RPMI8226 (cell line): ENCODE results near the gene METRNL.
"Not testable (repeated sequence)": the region's sequence is repeated elsewhere in the genome, so short reads cannot be mapped to it uniquely, and the experiment has no call there.

ENCODE experiments used
- DNase-seq: peaks from one replicate; pipeline ENCODE4 v3.0.0-alpha.2; 2015

METRNL gene

DNA sequence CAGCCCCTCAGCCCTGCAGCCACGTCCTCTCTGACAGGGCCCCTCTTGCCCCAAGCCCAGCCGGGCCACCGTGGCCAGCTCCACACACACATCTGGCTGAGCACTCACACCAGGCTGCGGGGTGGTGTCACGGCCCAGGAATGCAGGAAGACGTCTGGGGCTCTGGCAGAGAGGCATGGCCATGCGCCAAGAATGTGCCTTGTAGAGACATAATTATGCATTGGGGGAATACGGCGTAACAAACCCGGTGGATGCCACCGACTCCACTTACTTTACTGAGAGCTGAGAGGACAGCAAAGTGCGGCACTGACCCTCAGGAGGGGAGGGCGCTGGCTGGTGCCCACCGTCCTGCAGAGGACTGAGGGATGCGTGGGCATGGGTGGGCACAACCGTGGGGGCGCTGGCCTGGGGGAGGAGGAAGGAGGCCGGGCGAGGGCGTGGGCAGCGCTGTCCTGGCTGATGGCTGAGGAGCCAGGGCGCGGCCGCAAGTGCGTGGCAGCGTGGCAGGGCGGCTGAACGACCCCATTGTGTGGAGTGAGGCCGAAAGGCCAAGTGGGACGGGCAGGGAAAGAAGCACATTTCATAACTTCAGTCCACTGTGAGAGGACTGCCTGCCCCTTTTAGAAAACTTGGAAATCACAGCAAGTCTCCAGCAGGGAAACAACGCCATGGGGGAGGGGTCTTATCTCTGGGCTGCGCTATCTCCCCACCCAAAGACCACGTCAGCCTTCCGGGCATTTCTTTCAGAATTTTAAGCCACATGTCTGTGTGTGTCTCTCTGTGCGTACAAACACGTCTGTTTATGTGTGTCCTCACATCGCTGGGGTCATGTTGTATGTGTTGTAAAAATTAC is 30.6 kb downstream of the METRNL start:
- peak; percentile 89 for DNase-seq

DNA sequence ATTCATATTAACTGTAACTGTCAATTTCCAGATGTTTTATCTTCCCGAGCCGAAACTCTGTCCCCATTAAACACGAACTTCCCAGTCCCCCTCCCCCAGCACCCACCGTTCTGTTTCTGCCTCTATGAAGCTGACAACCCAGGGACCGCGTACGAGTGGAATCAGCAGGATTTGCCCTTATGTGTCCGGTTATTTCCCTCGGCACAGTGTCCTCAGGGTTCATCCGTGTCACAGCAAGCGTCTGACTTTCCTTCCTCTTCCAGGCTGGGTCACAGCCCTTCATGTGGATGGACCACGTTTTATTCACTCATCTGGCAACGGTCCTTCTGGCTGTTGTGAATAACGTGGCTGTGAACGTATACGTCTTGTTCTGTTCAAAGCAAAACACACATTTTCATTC is 31.3 kb downstream of the METRNL start:
- DNase-seq = no peak

DNA sequence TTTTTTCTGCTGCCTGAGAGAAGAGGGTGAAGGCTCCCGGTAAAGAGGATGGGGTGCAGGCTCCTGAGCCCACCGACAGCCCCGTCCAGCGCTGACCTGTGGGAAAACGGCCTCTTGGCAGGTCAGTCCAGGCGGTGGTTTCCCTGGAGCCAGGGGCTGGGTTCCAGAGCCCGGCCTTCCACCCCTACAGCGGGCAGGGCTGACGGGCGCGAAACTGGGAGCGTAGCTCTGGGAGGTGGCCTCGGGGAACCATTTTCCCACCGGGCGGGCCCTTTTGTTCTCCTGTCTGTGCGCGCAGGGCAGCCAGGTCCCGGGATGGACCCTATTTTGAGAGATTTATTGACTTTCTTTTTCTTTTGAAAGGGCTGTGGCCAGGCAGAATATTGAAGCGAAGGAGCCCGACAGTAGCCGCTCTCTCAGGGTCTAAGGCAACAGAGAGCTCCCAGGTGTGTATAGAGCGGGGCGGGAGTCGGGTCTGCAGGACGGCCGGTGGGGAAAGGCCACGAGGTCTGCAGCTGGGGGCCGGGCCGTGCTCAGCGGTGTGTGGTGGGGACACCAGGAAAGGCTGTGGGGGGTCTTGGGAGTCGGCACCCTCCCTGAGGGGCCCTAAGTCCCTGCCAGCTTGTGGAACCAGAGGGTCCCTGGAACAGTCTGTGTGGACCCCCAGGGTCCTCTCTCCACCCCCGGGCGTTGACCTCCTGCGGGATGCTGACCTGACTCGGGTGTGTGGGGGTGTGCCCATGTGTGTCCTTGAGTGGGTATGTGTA is 32.3 kb downstream of the METRNL start:
- no peak for DNase-seq

DNA sequence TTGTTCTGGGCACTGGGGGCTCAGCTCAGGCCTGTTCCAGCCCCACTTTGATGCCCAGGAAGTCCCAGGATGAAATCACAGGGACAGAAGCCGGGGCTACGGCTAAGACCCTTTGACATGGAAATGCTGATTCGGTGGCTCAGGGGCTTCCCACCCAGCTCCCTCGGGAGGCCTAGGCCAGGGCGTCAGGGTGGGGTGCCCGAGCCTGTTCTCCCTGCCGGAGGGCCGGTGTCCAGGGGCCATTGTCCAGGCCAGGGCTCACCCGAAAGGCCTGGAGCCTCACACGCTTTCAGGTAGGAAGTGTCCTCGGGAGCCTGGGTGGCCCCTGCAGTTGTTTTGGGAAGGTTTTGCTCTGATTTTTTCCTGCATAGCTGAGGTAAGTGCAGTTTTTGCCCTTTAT is 34.0 kb downstream of the METRNL start:
- DNase-seq = no peak

DNA sequence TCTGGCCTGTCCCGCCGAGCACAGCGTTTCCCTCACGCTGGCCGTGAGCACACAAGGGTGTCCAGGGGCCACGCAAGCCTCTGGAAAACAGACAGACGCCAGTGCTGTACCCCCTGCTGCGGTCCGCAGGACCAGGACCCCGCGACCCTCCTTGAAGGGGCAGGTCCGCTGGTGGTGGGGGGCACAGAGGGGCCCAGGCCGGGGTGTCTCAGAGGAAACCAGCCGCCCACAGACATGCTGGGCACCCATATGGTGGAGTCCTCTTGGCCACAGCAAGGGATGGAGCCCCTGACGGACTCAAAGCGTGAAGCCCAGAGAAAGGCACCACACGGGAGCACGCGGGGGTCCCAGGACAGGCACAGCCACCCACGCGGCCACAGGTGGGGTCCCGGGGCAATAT is 34.4 kb downstream of the METRNL start:
- no peak for DNase-seq

DNA sequence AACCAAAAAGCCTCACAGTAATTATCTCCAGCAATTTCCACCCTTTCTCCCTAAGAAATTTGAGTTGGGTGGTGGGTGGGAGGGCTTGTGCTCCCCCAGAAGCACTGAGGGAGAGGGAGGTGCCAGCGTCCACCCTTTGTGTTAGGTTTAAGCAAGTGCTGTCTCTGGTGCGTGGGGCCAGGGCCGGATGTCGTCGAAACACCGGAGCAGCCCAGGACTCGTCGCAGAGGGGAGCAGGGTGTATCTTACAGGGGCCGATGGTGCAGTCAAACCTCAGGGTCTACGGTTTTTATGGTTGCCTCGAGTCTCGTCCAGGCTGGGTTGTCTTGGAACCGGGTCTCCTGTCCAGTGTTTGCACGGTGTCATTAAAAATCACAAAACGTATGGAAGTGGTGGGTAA is 35.3 kb downstream of the METRNL start:
- DNase-seq = no peak

DNA sequence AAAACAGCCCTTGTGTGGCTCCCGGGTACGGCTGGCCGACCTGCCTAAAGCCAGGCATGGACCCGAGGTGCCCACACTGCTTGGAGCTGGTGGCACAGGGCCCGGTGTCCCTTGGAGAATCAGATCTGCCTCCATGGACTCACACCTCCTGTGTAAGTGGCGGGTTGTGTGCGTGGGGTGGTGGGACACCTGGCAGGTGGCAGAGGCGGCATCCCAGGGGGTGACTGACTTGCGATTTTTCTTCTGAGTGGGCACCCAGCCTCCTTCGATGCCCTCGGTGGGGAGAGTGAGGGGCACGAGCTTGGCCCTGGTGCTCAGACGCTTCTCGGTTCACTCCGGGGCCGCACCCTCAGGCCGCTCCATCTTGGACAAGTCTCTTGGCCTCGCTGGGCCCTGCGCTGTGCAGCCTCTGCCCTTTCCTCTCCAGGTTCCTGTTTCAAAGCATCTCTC is 35.8 kb downstream of the METRNL start:
- no peak for DNase-seq

DNA sequence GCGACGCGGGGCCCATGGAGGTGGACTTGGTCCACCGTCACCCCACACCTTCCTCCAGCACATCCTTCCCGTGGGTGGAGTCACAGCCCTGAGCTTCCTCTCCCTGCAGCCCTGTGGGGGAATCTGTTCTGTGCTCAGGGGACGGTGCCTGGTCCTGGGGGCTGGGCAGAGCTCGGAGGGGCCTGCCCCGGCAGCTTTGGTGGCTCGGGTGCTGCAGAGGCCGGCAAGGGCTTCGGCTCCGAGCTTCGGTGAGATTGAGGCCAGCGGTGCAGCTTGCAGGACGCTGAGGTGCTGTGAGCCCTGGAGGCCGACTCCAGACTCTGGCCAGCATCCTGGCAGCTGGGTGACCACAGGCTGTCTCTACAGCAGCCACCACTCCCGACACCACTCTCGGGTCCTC is 36.4 kb downstream of the METRNL start:
- DNase-seq = no peak

DNA sequence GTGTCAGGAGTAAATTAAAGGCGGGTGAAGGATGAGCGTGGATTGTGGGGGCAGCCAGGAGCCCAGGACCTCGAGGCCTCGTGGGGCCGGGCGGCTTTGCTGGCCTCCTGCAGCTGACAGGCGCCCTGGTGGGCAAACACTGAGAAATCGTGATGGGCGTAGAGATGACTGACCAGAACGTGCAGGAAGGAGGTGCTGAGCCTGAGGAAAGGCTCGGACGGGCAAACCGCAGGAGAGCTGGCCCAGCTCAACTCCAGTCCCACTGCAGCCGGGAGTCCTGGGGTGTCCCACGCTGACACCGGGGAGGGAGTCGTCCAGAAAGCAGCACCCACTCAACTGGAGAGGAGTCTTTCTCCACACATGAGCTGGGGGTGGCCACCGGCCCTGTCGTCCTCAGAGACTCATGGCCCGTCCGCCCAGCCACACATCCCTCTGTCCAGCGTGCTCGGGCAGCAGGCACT is 36.9 kb downstream of the METRNL start:
- no peak for DNase-seq

DNA sequence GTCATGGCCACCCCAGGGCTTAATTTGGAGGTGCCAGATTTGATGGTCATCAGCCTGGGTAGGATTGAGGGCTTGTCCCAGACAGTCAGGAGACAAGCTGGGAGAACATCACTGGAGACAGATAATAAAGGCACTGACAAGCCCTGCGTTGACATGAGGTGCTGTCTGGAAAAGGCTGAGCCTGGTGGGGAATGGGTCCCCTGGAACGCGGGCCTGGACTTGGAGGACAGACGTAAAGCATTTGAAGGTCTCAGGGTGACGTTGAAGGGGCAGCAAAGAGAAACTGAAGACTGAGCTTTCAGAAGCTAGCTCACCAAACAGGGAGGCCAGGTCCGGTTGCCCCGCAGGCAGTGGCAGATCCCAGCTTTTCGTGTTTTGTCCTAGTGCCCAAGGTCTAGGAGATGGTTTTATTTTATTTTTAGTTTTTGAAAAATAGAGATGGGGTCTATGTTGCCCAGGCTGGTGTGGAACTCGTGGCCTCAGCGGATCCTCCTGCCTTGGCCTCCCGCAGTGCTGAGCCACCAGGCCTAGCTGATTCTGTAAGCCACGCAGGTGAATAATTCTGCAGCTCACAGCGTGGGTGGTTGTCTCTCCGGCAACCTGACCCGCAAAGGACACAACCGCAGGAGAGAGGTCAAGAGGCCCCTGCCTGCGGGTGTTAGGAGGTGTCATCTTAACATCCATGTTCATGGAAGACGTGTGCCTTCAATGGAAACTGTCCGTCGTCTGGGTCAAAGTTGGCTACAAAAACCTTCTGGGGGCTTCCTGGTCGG is 37.6 kb downstream of the METRNL start:
- DNase-seq = no peak

DNA sequence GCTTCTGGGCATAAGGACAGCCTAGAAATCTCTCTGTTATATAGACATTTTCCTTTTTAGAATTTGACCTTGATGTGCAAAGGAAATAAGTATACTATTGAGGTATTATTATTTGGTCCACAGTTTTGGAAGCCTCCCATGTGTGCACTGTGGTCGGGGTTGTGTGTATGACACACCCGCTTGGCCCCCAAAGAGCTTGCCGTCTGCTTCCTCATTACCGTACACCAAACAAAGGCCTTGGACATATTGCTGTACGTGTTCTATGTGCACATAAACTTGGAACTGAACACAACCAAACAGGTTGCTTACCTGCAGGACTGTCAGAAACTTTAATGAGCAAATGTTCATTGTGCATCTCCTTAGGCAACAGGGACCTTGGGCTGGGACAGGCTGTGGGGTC is 38.2 kb downstream of the METRNL start:
- no peak for DNase-seq

DNA sequence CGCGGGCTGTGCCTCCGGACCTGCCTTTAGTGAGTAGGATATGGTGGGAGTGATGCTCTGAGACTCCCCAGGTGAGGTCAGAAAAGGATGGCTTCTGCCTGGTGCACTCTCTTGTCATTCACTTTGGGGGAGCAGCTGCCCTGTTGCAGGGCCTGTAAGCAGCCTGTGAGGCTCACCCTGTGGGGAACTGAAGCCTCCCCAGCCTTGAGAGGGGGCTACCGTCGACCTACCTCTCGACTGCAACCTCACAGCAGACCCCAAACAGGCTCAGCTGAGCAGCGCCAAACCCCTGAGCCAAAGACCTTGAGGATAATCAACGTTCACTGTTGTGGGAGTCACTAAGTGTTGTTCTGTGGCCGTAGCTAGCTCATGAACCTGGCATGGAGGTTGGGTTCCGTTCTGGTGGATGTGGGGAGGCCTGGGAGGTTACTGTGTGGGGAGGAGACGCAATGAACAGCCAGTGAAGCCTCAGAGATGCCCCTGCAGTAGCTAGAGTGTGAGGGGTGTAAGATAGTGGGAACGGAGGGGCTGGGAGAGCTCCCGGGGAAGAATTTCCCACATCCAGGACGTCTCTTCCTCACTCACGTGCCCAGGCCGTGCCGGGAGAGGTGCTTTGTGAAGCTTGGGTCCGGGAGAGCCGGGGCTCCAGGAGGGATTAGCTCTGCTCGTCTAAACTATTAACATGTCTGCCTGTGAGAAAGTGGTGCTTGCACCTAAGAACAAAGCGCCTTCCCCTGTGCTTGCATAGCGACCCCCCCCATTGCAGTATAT is 38.8 kb downstream of the METRNL start:
- no peak for DNase-seq

DNA sequence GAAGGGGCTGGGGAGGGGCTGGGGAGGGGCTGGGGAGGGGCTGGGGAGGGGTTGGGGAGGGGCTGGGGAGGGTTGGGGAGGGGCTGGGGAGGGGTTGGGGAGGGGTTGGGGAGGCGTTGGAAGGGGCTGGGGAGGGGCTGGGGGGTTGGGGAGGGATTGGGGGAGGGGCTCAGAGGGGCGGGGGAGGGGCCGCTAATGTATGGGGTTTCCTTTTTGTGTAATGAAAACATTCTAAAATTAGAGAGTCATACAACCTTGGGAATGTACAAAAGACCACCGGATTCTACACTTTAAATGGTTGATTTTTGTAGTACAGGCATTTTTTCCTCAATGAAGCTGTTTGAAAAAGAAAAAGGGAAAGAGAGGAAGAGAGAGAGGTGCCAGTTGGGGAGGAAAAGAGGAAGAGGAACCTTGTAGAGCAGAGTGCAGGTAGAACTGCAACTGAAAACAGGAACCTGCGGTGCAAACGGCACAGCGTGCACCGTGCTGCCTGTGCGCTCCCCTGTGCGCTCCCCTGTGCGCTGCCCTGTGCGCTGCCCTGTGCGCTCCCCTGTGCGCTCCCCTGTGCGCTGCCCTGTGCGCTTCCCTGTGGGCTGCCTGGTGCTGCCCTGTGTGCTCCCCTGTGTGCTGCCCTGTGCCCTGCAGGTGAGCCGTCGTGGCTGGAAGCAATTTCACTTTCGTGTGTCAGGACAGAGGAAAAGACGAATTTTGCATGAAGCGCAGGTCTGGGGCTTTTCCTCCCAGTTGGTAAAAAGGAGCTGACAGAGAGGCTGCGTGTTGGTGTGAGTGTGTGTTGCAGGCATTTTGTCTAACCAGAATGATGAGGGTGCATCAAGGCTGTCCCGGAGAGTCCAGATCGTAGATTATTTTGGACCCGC is 40.8 kb downstream of the METRNL start:
- DNase-seq = peak; percentile 92

DNA sequence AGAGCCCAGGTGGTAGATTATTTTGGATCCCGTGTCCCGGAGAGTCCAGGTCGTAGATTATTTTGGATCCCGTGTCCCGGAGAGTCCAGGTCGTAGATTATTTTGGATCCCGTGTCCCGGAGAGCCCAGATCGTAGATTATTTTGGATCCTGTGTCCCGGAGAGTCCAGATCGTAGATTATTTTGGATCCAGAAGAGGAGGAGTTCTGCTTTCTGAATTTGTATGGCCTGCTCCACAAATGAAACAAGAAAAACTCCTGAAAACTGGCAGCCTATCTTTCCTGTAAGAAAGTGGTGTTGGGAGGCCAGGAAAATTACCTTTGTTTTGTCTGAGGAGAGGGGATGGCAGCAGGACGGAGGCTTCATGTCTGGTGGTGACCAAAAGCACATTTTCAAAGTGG is 42.1 kb downstream of the METRNL start:
- DNase-seq = not testable (repeated sequence)

DNA sequence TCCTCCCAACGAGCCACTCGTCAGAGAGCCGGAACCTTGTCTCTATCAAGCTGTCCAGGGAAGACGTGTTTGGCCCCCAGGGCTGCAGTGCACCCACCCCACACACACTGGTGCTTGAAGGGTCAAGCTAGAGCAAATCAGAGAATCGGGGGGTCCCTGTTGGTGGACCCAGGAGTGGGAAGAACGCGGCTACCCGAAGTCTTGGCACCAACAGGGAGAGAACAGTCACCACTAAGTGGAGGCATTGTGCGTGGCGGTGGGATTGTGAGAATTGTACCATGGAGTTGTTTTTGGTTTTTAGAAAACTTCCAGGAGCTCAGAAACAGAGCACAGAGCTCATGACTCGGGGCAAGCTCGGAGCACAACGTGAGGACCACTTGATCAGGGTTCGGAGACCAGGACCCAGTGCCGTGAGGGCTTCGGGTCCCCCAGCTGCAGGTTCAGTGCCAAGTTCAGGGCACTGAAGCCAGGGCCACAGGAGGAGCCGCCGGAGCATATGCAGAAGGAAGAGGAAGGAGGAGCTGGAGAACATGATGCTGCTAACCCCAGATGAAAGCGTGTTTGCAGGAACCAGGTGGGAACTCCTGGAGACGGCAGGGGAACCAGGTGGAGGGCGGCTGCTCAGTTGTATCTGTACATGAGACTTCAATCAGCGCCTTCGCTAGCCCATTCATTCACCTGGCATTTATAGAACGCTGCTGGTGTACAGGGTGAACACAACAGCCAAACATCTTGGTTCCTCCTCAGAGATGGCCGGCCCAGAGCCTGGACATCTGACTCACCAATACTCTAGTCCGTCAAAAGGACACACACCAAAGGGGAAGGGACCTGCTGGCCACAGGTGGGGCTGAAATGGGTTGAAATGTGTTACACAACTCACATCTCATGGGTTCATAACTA is 42.8 kb downstream of the METRNL start:
- no peak for DNase-seq

DNA sequence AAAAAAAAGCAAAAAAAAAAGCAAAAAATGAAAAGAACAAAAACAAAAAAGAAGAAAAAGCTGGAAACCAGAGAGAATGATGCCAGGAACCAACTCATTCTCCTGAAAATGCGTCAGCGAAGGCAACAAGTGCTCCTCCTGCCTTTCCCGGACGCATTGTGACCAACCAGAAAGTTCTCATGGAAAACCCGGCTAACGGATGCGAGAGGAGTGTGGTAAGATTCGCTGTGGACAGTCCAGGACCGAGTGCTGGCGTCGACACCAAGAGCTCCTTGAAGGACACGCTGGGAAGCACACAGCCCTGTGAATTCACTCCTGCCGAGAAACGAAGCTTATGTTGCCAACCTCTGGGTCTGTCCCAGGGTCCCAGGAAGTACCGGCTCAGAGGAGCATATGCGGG is 43.4 kb downstream of the METRNL start:
- DNase-seq = no peak

DNA sequence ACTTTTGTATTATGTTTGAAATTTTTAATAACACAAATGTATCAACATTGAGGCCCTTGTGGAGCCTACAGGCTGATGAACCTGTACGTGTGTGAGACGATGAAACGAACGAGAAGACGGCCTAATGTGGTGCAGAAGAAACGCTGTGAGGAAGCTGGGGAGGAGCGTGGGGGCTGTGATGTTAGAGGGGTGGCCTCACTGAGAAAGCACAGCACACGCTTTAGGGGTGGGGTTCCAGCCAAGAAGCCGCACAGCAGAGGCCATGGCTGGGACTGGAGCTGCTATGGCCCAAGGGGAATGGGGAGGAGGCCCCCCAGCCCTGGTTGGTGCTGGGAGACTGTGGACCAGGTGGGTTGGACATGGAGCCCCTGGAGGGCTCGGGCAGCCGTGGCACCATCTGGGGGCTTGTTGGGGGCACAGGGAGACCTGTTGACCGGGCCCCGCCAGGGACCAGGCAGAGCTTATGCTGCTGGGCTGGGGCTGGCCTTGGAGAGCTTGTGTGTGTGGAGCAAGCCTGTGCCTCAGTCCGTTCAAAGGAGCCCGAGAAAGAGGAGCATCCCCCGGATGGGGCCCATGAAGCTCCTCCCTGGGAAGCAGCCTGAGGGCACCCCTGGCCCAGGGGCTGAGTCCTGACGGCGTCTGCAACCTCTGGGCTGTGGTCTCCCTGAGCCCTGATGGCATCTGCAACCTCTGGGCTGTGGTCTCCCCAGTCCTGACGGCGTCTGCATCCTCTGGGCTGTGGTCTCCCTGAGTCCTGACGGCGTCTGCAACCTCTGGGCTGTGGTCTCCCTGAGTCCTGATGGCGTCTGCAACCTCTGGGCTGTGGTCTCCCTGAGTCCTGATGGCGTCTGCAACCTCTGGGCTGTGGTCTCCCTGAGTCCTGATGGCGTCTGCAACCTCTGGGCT is 44.7 kb downstream of the METRNL start:
- DNase-seq = no peak

DNA sequence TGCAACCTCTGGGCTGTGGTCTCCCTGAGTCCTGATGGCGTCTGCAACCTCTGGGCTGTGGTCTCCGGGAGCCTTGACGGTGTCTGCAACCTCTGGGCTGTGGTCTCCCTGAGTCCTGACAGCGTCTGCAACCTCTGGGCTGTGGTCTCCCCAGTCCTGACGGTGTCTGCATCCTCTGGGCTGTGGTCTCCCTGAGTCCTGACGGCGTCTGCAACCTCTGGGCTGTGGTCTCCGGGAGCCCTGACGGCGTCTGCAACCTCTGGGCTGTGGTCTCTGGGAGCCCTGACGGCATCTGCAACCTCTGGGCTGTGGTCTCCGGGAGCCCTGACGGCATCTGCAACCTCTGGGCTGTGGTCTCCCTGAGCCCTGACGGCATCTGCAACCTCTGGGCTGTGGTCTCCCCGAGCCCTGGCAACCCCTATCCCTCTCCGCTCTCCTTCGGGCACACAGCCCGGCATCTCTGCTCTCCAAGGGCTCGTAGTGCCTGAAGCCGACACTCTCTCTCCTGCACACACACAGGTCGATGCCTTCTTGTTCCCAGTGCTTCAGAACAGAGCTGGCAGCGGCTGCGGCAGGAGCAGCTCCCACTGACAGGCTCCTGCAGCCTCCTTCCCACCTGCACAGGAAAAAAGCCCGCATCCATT is 45.6 kb downstream of the METRNL start:
- DNase-seq = no peak
